Lung (tissue), 12 donors: ENCODE data around the gene GATA2. TPM values are rescaled to one million over a fixed set of nuclear protein-coding genes. Genes with fewer than 3 reads are reported as not detected.

Experiments
- ATAC-seq: fragments of 200-7000 bp; cut with Tn5 transposase; one replicate; pipeline ENCODE4 v1.9.1; 2020; ENCODE audit warnings: moderate number of reproducible peaks; ENCODE audit not compliant: insufficient read depth, low FRiP score
- DNase-seq, 3 donors: peaks; one replicate each; pipeline ENCODE4 v3.0.0-alpha.2; 2013 to 2017
- H3K27ac ChIP-seq, 2 donors: one replicate each; pipeline ENCODE4 v1.5.1; 2013; ENCODE audit warnings: mild to moderate bottlenecking in 2 of 2, moderate library complexity in 2 of 2, control low read depth in 1 of 2, inconsistent platforms in 1 of 2, low read depth in 1 of 2, low read length in 1 of 2
- H3K27me3 ChIP-seq, 3 donors: one replicate each; pipeline ENCODE4 v1.5.1; 2013; ENCODE audit warnings: low read length in 2 of 3; ENCODE audit not compliant: control insufficient read depth in 3 of 3, insufficient read depth in 3 of 3
- H3K36me3 ChIP-seq, 4 donors: one replicate each; pipeline ENCODE4 v1.5.1; 2013; ENCODE audit warnings: low read length in 4 of 4, mild to moderate bottlenecking in 1 of 4, moderate library complexity in 1 of 4; ENCODE audit not compliant: control insufficient read depth in 4 of 4, insufficient read depth in 4 of 4
- H3K4me1 ChIP-seq, 5 donors: one replicate each; pipeline ENCODE4 v1.5.1; 2013; ENCODE audit warnings: low read length in 5 of 5, mild to moderate bottlenecking in 2 of 5, moderate library complexity in 1 of 5; ENCODE audit not compliant: control insufficient read depth in 5 of 5, insufficient read depth in 5 of 5
- H3K4me3 ChIP-seq: one replicate; pipeline ENCODE4 v1.5.1; 2013; ENCODE audit warnings: mild to moderate bottlenecking, control low read depth, moderate library complexity
- H3K9ac ChIP-seq, 2 donors: one replicate each; pipeline ENCODE4 v1.5.1; 2013; ENCODE audit warnings: low read length in 2 of 2, control low read depth in 1 of 2; ENCODE audit not compliant: insufficient read depth in 1 of 2
- H3K9me3 ChIP-seq, 4 donors: one replicate each; pipeline ENCODE4 v1.5.1; 2013; ENCODE audit warnings: low read length in 3 of 4, mild to moderate bottlenecking in 1 of 4, moderate library complexity in 1 of 4; ENCODE audit not compliant: control insufficient read depth in 4 of 4, insufficient read depth in 3 of 4
- WGBS, 2 donors: extraction: QIAGEN DNeasy Blood & Tissue Kit; methylation state at CpG; one replicate each; pipeline ENCODE4 v1.1.7; 2013; 5-methylcytosine and 5-hydroxymethylcytosine counted together
- polyA plus RNA-seq, 2 donors: library from polyadenylated mRNA; stranded (reverse); fragments of 200-250 nt; gene quantifications; one replicate each; pipeline ENCODE4 v1.2.1, GENCODE V29; 2013
- total RNA-seq, 2 donors: library from RNA; depleted of rRNA in 1 of 2; stranded (reverse); fragments of >200 nt in 1 of 2; gene quantifications; one replicate each; pipeline ENCODE4 v1.2.1, GENCODE V29; 2014 to 2021
- TF ChIP-seq, protein P1 (sequence below): IDR thresholded peaks from 2 replicates; pipeline ENCODE4 v1.5.1; 2012; ENCODE audit warnings: mild to moderate bottlenecking; ENCODE audit errors: control extremely low read depth, extremely low read depth
- donor health status: control.
- donor health status: control.
- donor health status: Bipolar disorder and iron deficiency.
- donor health status: healthy.
- donor health status: DM: yes; HTN: yes; CAD: no.

Gene GATA2
- total and polyA plus RNA-seq, 4 donors, result 9.6 to 37.0 (median 28.7) TPM

DNA sequence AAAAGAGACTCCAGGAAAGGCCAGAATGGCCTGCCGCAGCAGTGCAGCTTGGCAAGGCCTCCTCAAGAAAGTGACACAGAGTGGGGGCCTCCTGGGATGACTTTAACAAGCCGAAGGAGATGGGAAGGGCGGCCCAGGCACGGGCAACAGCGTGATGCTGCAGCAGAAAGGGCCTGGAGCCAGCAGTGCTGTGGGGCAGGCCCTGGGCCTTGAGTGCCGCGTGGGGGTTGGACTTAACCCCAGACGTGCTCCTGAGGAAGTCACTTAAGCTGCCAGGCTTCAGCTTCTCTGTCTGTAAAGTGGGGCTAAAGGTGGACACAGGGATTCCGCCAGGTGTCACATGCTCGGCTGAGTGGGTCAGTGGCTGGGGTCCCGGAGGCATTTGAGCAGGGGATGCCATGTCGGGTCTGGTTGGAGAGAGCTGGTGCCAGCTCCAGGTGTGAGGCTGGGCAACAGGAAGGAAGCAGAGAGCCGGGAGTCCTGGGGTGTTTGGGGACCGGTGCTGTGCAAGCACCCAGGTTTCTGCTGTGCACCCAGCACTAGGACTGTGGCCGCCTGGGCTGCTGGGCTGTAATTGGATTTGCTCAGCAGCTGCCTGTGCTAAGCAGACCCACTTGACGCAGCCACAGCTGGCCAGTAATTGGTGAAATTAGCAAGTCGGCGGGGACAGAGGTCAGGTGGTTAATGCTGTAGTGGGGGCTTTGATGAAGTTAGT, 34.1 kb downstream of the GATA2 start:
- no peak for ATAC-seq

DNA sequence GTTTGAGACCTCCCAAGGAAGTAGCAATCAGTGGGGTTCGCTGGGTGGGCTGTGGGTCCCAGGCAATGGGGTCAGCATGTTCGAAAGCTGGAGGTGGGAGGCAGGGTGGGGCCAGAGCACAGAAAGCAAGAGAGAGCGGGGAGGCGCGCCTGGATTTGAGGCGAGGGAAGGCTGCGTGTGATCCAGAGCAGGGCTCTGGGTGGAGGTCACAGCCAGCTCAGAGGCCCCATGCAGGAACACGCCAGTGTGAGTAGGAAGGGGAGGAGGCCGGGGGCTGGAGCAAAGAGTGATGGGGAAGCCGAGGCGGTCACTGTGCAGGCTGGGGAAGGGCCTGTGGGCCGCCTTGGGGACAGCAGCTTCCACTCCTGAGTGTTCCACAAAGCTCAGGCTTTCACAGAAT, 35.1 kb downstream of the GATA2 start:
- Histone ChIP-seq H3K27me3 (peaks cover 0 to 3% (median 0%) of the 10 kb centered on the region in 3 donors), H3K4me3 (no peak overlapping the region), H3K36me3 (no peaks in the 10 kb centered on the region), H3K4me1 (peaks cover 0 to 27% (median 0%) of the 10 kb centered on the region in 5 donors), H3K9ac (no peak overlapping the region), H3K9me3 (no peaks in the 10 kb centered on the region), H3K27ac (no peak overlapping the region)
- TF ChIP-seq, protein P1, sequence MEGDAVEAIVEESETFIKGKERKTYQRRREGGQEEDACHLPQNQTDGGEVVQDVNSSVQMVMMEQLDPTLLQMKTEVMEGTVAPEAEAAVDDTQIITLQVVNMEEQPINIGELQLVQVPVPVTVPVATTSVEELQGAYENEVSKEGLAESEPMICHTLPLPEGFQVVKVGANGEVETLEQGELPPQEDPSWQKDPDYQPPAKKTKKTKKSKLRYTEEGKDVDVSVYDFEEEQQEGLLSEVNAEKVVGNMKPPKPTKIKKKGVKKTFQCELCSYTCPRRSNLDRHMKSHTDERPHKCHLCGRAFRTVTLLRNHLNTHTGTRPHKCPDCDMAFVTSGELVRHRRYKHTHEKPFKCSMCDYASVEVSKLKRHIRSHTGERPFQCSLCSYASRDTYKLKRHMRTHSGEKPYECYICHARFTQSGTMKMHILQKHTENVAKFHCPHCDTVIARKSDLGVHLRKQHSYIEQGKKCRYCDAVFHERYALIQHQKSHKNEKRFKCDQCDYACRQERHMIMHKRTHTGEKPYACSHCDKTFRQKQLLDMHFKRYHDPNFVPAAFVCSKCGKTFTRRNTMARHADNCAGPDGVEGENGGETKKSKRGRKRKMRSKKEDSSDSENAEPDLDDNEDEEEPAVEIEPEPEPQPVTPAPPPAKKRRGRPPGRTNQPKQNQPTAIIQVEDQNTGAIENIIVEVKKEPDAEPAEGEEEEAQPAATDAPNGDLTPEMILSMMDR, result no peak
- 86 to 88% methylated on average over 12 of the region's 12 CpGs for WGBS, 2 donors
- peak in 2 of 3 donors; percentile 15 to 31 for DNase-seq
- no peak for ATAC-seq

More for the DNA sequence above, 34.1 kb downstream of the GATA2 start:
- Histone ChIP-seq H3K27ac (no peak overlapping the region), H3K27me3 (peaks cover 0 to 3% (median 0%) of the 10 kb centered on the region in 3 donors), H3K4me3 (no peak overlapping the region), H3K4me1 (peaks cover 0 to 36% (median 0%) of the 10 kb centered on the region in 5 donors), H3K9me3 (no peaks in the 10 kb centered on the region), H3K9ac (no peak overlapping the region), H3K36me3 (no peaks in the 10 kb centered on the region)
- TF ChIP-seq, protein P1, result no peak
- no peak for DNase-seq
- 79 to 85% methylated on average over 18 of the region's 18 CpGs for WGBS, 2 donors

DNA sequence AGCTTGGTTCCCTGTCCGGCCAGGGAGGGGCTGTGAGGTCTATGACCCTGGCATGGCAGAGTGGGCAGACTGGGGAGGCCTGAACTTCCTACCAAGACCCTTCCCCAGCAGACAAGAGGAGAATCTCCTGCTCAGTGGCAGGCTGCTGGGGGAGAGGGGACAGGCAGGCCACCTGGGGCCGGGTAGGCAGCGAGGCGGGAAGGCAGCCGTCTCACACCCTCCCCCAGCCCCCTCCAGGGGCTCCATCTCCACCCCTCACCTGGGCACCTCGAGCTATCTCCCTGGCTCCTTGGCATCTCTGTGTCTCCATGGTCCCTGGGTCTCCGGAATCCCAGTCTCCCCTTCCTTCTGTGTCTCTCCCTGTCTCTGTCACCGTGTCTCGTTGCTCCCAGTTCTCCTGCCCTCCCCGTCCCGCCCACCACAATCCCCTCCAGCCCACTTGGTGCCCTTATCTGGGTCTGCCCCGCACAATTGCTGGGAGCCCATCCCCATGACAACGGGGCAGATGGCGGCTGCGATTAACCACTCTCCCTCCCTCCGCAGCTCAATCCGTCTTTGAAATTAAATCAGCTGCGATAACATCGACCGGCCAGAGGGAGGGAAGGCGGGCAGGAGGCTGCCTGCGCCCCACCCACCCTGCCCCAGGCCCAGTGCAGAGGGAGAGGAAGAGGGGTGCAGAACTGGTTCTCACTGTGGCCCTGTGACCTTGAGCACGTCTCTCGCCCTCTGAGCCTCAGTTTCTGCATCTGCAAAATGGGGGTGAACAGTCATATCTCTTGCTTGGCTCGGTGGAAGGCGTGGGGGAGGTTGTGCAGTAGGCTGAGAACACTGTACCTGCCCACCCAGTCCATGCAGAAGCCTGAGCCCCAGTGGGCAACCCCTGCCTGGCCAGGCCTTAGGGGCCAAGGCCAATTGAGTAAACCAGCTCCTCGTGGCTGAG, 36.0 kb downstream of the GATA2 start:
- Histone ChIP-seq H3K9me3 (no peaks in the 10 kb centered on the region), H3K27me3 (peaks cover 0 to 3% (median 0%) of the 10 kb centered on the region in 3 donors), H3K36me3 (no peaks in the 10 kb centered on the region), H3K27ac (no peak overlapping the region), H3K4me1 (peaks cover 0 to 21% (median 0%) of the 10 kb centered on the region in 5 donors), H3K4me3 (no peak overlapping the region), H3K9ac (no peak overlapping the region)
- DNase-seq, result peak in 2 of 3 donors; percentile 11 to 31
- ATAC-seq, result no peak
- 60 to 69% methylated on average over 26 to 27 of the region's 27 CpGs for whole genome bisulfite sequencing, 2 donors
- TF ChIP-seq, protein P1, result no peak
